HG03139 (cell line): ENCODE measurements around the gene GABARAP.

Experiments used
- ATAC-seq: cut with Tn5 transposase; IDR thresholded peaks from one replicate; pipeline ENCODE4 v1.9.1; 2021; ENCODE audit not compliant: unreplicated experiment

GABARAP gene

GRCh38 chr17:7208754-7209460 is 33.3 kb downstream of the GABARAP start:
- ATAC-seq, result no peak

GRCh38 chr17:7208027-7208571 is 34.1 kb downstream of the GABARAP start:
- ATAC-seq, result no peak

- no peak for ATAC-seq
Measured at GRCh38 chr17:7207120-7208001, 34.9 kb downstream of the GABARAP start.

- no peak for ATAC-seq
Measured at GRCh38 chr17:7205561-7205960, 36.7 kb downstream of the GABARAP start.

- peak; percentile 67 for ATAC-seq
Measured at GRCh38 chr17:7204828-7205461, 37.3 kb downstream of the GABARAP start.

- ATAC-seq, result no peak
Measured at GRCh38 chr17:7204336-7204735, 37.9 kb downstream of the GABARAP start.

- ATAC-seq, result no peak
Measured at GRCh38 chr17:7203391-7203790, 38.9 kb downstream of the GABARAP start.

GRCh38 chr17:7196651-7197401 is 45.4 kb downstream of the GABARAP start:
- no peak for ATAC-seq

- ATAC-seq, result no peak
Measured at GRCh38 chr17:7195971-7196370, 46.3 kb downstream of the GABARAP start.

GRCh38 chr17:7192271-7192937 is 49.8 kb downstream of the GABARAP start:
- ATAC-seq, result no peak

- no peak for ATAC-seq
Measured at GRCh38 chr17:7191571-7192270, 50.5 kb downstream of the GABARAP start.

- ATAC-seq, result no peak
Measured at GRCh38 chr17:7191069-7191468, 51.2 kb downstream of the GABARAP start.

GRCh38 chr17:7190276-7190917 is 51.9 kb downstream of the GABARAP start:
- no peak for ATAC-seq
